ENCODE data around the gene TET1.

- TF ChIP-seq POLR2A (IDR thresholded peaks at IDR 0.05) (no peak), CTCF (IDR thresholded peaks at IDR 0.05) (no peak), EP300 (IDR thresholded peaks at IDR 0.05) (no peak), POLR2AphosphoS5 (IDR thresholded peaks at IDR 0.05) (no peak)
Measured at GRCh38 chr10:68633816-68634466, 73.8 kb downstream of the TET1 start.
